HepG2 (cell line): Measurements from ENCODE around the gene CNTNAP1. TPM values are rescaled to one million over a fixed set of nuclear protein-coding genes. Genes with fewer than 3 reads are reported as not detected.
A peak's percentile ranks its signal among the peaks of the same experiment; 100 is the strongest.

Experiments used
- ARNT ChIP-seq: fragments of 450-650 bp; IDR thresholded peaks from 2 replicates; pipeline ENCODE4 v1.6.1; 2017
- CERS6 ChIP-seq: sonication (generic); formaldehyde crosslinking; IDR thresholded peaks from 2 replicates; pipeline ENCODE4 v1.5.0; 2020; ENCODE audit warnings: missing genetic modification reagents
- HDAC6 ChIP-seq: fragments of 200-600 bp; sonication (generic); IDR thresholded peaks from 2 replicates; pipeline ENCODE4 v1.7.0; 2017; ENCODE audit warnings: mild to moderate bottlenecking, antibody characterized with exemption, low read length, low read depth
- HMGXB4 ChIP-seq, 2 experiments: sonication (generic) in 1 of 2; formaldehyde crosslinking in 1 of 2; IDR thresholded peaks; 2 replicates each; pipeline versions ENCODE4 v1.4.0 to v1.6.1; 2018 to 2020; ENCODE audit warnings: missing genetic modification reagents in 2 of 2, borderline replicate concordance in 1 of 2, low read depth in 1 of 2, mild to moderate bottlenecking in 1 of 2, missing biosample characterization in 1 of 2
- HNF4A ChIP-seq: sonication (generic); formaldehyde crosslinking; IDR thresholded peaks from 2 replicates; pipeline ENCODE4 v1.4.0; 2020; ENCODE audit warnings: missing genetic modification reagents
- IKZF4 ChIP-seq: sonication (generic); formaldehyde crosslinking; IDR thresholded peaks from 2 replicates; pipeline ENCODE4 v1.5.1; 2020; ENCODE audit warnings: borderline replicate concordance, mild to moderate bottlenecking, low read depth, missing genetic modification reagents; ENCODE audit errors: not compliant biosample characterization
- MIER3 ChIP-seq: IDR thresholded peaks from 2 replicates; pipeline ENCODE4 v1.6.1; 2016; ENCODE audit warnings: missing compliant biosample characterization, borderline replicate concordance
- MNT ChIP-seq: fragments of 450-650 bp; IDR thresholded peaks from 2 replicates; pipeline ENCODE4 v1.6.1; 2016
- NCOR1 ChIP-seq: fragments of 200-600 bp; sonication (generic); IDR thresholded peaks from 2 replicates; pipeline ENCODE4 v1.7.0; 2017; ENCODE audit warnings: antibody characterized with exemption, low read length, borderline replicate concordance
- NFKB2 ChIP-seq: sonication (generic); formaldehyde crosslinking; IDR thresholded peaks from 2 replicates; pipeline ENCODE4 v1.4.0; 2020; ENCODE audit warnings: missing genetic modification reagents, borderline replicate concordance
- NR0B2 ChIP-seq: sonication (generic); formaldehyde crosslinking; IDR thresholded peaks from 2 replicates; pipeline ENCODE4 v1.4.0; 2020; ENCODE audit warnings: mild to moderate bottlenecking, missing genetic modification reagents
- SP140L ChIP-seq: sonication (generic); formaldehyde crosslinking; IDR thresholded peaks from 2 replicates; pipeline ENCODE4 v1.4.0; 2020; ENCODE audit warnings: missing genetic modification reagents, borderline replicate concordance
- TBX2 ChIP-seq: sonication (generic); formaldehyde crosslinking; IDR thresholded peaks from 2 replicates; pipeline ENCODE4 v1.5.0; 2020; ENCODE audit warnings: missing genetic modification reagents, mild to moderate bottlenecking, borderline replicate concordance
- TEF ChIP-seq: sonication (generic); formaldehyde crosslinking; IDR thresholded peaks from 2 replicates; pipeline ENCODE4 v1.5.0; 2020; ENCODE audit warnings: missing genetic modification reagents
- ZFP90 ChIP-seq: sonication (generic); formaldehyde crosslinking; IDR thresholded peaks from 2 replicates; pipeline ENCODE4 v1.8.0; 2022; ENCODE audit warnings: missing genetic modification reagents, mild to moderate bottlenecking, inconsistent platforms, borderline replicate concordance
- ZNF136 ChIP-seq: sonication (generic); formaldehyde crosslinking; IDR thresholded peaks from 2 replicates; pipeline ENCODE4 v1.8.1; 2022; ENCODE audit warnings: low read depth, mild to moderate bottlenecking, moderate library complexity, missing genetic modification reagents
- ZNF274 ChIP-seq: sonication (generic); formaldehyde crosslinking; IDR thresholded peaks from 2 replicates; pipeline ENCODE4 v1.5.1; 2020; ENCODE audit warnings: mild to moderate bottlenecking, missing genetic modification reagents
- ZNF331 ChIP-seq: sonication (generic); formaldehyde crosslinking; IDR thresholded peaks from 2 replicates; pipeline ENCODE4 v1.4.0; 2020; ENCODE audit warnings: missing genetic modification reagents
- ZNF335 ChIP-seq: sonication (generic); formaldehyde crosslinking; IDR thresholded peaks from 2 replicates; pipeline ENCODE4 v1.4.0; 2020; ENCODE audit warnings: missing genetic modification reagents
- ZNF564 ChIP-seq: sonication (generic); formaldehyde crosslinking; IDR thresholded peaks from 2 replicates; pipeline ENCODE4 v1.8.1; 2023; ENCODE audit warnings: mild to moderate bottlenecking, missing genetic modification reagents
- ZNF800 ChIP-seq: sonication (generic); formaldehyde crosslinking; IDR thresholded peaks from 2 replicates; pipeline ENCODE4 v1.4.0; 2020; ENCODE audit warnings: missing genetic modification reagents
- polyA plus RNA-seq, 8 experiments: library from polyadenylated mRNA; depleted of rRNA in 3 of 8; stranded (reverse) in 7 of 8; unstranded in 1 of 8; fragments of >200 nt; fragmentation: Illumina TruSeq in 4 of 8; extraction: Trizol in 4 of 8; gene quantifications; 2 replicates each; pipeline versions ENCODE4 v1.2.1 to v1.2.3, GENCODE V29; 2011 to 2016; ENCODE audit warnings: low read depth in 4 of 8, missing spikeins in 1 of 8, mixed read lengths in 1 of 8; ENCODE audit not compliant: insufficient read depth in 1 of 8
- total RNA-seq, 5 experiments: library from RNA; depleted of rRNA; stranded (reverse); fragments of >200 nt; fragmentation: Illumina TruSeq; extraction: Trizol; gene quantifications; 2 replicates each; pipeline ENCODE4 v1.2.3, GENCODE V29; 2016; ENCODE audit warnings: low read depth in 1 of 5

Gene CNTNAP1
- total and polyA plus RNA-seq, 2 of the 13 experiments (the other 11 are each of a cell fraction or from before 2014, with no cell fraction given) = 4.5 to 7.7 TPM

- no peak for TF ChIP-seq SP140L (CRISPR knock-in tag)
- 0 out of 2 replicates have a peak, but pooled peaks have one; percentile 39 for TF ChIP-seq ZNF564 (CRISPR knock-in tag)
- TF ChIP-seq NFKB2 (CRISPR knock-in tag) = peak; percentile 86
- TF ChIP-seq NR0B2 (CRISPR knock-in tag) = no peak
- TF ChIP-seq HDAC6 = no peak
- no peak for TF ChIP-seq ARNT
- peak; percentile 38; the same call in 1 of the 2 replicates for TF ChIP-seq ZNF274 (CRISPR knock-in tag)
- no peak for TF ChIP-seq ZNF335 (CRISPR knock-in tag)
- TF ChIP-seq ZNF136 (CRISPR knock-in tag) = 0 out of 2 replicates have a peak, but pooled peaks have one; percentile 43
- TF ChIP-seq HNF4A (CRISPR knock-in tag) = 0 out of 2 replicates have a peak, but pooled peaks have one; percentile 32
- 0 out of 2 replicates have a peak, but pooled peaks have one; percentile 11 for TF ChIP-seq NCOR1
- no peak for TF ChIP-seq CERS6
- TF ChIP-seq HMGXB4 (CRISPR knock-in tag; IDR thresholded peaks at IDR 0.05; ENCODE audit: borderline replicate concordance in 1 of 2, low read depth in 1 of 2) = peak in 1 of 2 experiments; percentile 39; a peak in 1 of 4 replicates
- TF ChIP-seq MNT = peak; percentile 26; the same call in 1 of the 2 replicates
- TF ChIP-seq MIER3 (CRISPR knock-in tag) = 0 out of 2 replicates have a peak, but pooled peaks have one; percentile 18
- TF ChIP-seq ZFP90 (CRISPR knock-in tag) = no peak
- peak; percentile 63; the same call in 1 of the 2 replicates for TF ChIP-seq ZNF331 (CRISPR knock-in tag)
- TF ChIP-seq TEF (CRISPR knock-in tag) = no peak
- peak; percentile 64; the same call in 1 of the 2 replicates for TF ChIP-seq ZNF800 (CRISPR knock-in tag)
- TF ChIP-seq IKZF4 (CRISPR knock-in tag) = no peak
- TF ChIP-seq TBX2 (CRISPR knock-in tag) = peak; percentile 61
These were observed at the start of gene CNTNAP1 (continued) for GRCh38 chr17:42681976-42682721.
